Measurements from ENCODE around the gene MVD.

DNA sequence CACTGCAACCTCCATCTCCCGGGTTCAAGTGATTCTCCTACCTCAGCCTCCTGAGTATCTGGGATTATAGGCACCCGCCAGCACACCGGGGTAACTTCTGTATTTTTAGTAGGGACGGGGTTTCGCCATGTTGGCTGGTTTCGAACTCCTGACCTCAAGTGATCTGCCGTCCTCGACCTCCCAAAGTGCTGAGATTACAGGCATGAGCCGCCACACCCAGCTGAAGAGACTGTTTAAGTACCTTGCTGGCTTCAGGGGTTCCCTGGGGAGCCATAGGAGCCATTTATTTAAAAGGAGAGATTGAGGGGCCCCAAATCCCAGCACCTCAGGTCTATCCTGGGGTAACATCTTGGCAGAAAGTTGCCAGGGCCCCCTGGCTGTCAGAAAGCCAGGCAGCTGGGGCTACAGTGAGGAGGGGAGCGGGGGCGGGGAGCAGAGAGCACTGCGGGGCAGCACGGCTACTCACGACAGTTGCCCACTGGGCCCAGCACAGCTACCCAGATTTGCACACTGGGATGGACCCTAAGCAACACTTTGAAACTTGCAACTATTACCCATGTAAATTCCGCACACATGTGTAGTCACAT, 21.8 kb upstream of the MVD start:
- TF ChIP-seq, protein P1, sequence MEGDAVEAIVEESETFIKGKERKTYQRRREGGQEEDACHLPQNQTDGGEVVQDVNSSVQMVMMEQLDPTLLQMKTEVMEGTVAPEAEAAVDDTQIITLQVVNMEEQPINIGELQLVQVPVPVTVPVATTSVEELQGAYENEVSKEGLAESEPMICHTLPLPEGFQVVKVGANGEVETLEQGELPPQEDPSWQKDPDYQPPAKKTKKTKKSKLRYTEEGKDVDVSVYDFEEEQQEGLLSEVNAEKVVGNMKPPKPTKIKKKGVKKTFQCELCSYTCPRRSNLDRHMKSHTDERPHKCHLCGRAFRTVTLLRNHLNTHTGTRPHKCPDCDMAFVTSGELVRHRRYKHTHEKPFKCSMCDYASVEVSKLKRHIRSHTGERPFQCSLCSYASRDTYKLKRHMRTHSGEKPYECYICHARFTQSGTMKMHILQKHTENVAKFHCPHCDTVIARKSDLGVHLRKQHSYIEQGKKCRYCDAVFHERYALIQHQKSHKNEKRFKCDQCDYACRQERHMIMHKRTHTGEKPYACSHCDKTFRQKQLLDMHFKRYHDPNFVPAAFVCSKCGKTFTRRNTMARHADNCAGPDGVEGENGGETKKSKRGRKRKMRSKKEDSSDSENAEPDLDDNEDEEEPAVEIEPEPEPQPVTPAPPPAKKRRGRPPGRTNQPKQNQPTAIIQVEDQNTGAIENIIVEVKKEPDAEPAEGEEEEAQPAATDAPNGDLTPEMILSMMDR (IDR thresholded peaks at IDR 0.05 in 2 of 3, conservative IDR thresholded peaks at IDR 0.05 in 1 of 3; ENCODE audit: borderline replicate concordance in 1 of 3, insufficient read depth in 1 of 3, low read depth in 2 of 3, low read length in 2 of 3), result no peak
- TF ChIP-seq, protein P2, sequence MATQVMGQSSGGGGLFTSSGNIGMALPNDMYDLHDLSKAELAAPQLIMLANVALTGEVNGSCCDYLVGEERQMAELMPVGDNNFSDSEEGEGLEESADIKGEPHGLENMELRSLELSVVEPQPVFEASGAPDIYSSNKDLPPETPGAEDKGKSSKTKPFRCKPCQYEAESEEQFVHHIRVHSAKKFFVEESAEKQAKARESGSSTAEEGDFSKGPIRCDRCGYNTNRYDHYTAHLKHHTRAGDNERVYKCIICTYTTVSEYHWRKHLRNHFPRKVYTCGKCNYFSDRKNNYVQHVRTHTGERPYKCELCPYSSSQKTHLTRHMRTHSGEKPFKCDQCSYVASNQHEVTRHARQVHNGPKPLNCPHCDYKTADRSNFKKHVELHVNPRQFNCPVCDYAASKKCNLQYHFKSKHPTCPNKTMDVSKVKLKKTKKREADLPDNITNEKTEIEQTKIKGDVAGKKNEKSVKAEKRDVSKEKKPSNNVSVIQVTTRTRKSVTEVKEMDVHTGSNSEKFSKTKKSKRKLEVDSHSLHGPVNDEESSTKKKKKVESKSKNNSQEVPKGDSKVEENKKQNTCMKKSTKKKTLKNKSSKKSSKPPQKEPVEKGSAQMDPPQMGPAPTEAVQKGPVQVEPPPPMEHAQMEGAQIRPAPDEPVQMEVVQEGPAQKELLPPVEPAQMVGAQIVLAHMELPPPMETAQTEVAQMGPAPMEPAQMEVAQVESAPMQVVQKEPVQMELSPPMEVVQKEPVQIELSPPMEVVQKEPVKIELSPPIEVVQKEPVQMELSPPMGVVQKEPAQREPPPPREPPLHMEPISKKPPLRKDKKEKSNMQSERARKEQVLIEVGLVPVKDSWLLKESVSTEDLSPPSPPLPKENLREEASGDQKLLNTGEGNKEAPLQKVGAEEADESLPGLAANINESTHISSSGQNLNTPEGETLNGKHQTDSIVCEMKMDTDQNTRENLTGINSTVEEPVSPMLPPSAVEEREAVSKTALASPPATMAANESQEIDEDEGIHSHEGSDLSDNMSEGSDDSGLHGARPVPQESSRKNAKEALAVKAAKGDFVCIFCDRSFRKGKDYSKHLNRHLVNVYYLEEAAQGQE (IDR thresholded peaks at IDR 0.05; ENCODE audit: low read depth), result no peak
- TF ChIP-seq RAD21 (IDR thresholded peaks at IDR 0.05; ENCODE audit: low read depth) (no peak), POLR2A (IDR thresholded peaks at IDR 0.05; ENCODE audit: borderline replicate concordance, extremely low read depth, insufficient read depth, insufficient read length) (no peak), POLR2AphosphoS5 (IDR thresholded peaks at IDR 0.05; ENCODE audit: low read depth, low read length) (no peak), ELF1 (IDR thresholded peaks at IDR 0.05; ENCODE audit: borderline replicate concordance, low read depth) (no peak), EZH2 (IDR thresholded peaks at IDR 0.05) (no peak), EZH2phosphoT487 (IDR thresholded peaks at IDR 0.05; ENCODE audit: borderline replicate concordance) (no peak), JUND (IDR thresholded peaks at IDR 0.05) (no peak)
- TF ChIP-seq, protein P3, sequence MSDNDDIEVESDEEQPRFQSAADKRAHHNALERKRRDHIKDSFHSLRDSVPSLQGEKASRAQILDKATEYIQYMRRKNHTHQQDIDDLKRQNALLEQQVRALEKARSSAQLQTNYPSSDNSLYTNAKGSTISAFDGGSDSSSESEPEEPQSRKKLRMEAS (IDR thresholded peaks at IDR 0.05), result no peak
- TF ChIP-seq, protein P4, sequence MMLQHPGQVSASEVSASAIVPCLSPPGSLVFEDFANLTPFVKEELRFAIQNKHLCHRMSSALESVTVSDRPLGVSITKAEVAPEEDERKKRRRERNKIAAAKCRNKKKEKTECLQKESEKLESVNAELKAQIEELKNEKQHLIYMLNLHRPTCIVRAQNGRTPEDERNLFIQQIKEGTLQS (IDR thresholded peaks at IDR 0.05), result no peak
